ENCODE results near the gene PLB1.

The PLB1 gene

GRCh38 chr2:28628987-28629386 is 133.1 kb downstream of the PLB1 start:
- Histone ChIP-seq H3K9ac (ENCODE audit: insufficient read length) (no peak overlapping the region), H3K27ac (no peak overlapping the region), H3K36me3 (ENCODE audit: insufficient read depth, low read length) (no peaks in the 10 kb centered on the region), H3K4me3 (no peak overlapping the region), H3K9me3 (ENCODE audit: low read depth, low read length) (no peaks in the 10 kb centered on the region)
- DNase-seq (ENCODE audit: low read depth, low spot score): no peak
- no peak for TF ChIP-seq FOXP2 (optimal IDR thresholded peaks at IDR 0.05; ENCODE audit: control extremely low read depth, extremely low read length, insufficient read depth)
- TF ChIP-seq EZH2 (IDR thresholded peaks at IDR 0.05): no peak
- TF ChIP-seq POLR2AphosphoS5 (IDR thresholded peaks at IDR 0.05; ENCODE audit: borderline replicate concordance, low read depth, low read length): no peak

- H3K36me3 ChIP-seq (ENCODE audit: insufficient read depth, low read length): no peaks in the 10 kb centered on the region
- no peak overlapping the region for H3K27ac ChIP-seq
- TF ChIP-seq POLR2AphosphoS5 (IDR thresholded peaks at IDR 0.05; ENCODE audit: borderline replicate concordance, low read depth, low read length) (no peak), FOXP2 (optimal IDR thresholded peaks at IDR 0.05; ENCODE audit: control extremely low read depth, extremely low read length, insufficient read depth) (no peak)
- H3K9me3 ChIP-seq (ENCODE audit: low read depth, low read length): no peaks in the 10 kb centered on the region
- no peak overlapping the region for H3K4me3 ChIP-seq
- DNase-seq (ENCODE audit: low read depth, low spot score): no peak
- no peak overlapping the region for H3K9ac ChIP-seq (ENCODE audit: insufficient read length)
Observed at GRCh38 chr2:28629910-28630309, 134.1 kb downstream of the PLB1 start.

DNA sequence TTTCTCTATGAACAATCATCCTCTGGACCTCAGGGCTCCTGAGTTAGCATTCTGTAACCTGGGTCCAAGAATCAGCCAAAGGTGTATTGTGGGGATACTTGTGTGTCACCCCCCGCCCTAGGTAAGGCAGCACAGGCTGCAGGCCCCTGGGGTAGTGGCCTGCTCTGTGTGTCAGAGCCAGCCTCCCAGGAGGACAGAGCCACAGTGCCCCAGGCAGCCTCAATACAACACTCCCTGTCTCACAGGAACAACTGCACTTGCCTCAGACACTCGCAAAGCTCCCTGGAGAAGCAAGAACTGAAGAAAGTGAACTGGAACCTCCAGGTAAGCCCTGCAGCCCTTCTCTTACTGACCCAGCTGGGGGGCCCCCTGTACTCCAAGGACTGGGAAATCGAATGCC is 134.5 kb downstream of the PLB1 start:
- no peak for DNase-seq (ENCODE audit: low read depth, low spot score)
- no peaks in the 10 kb centered on the region for H3K9me3 ChIP-seq (ENCODE audit: low read depth, low read length)

GRCh38 chr2:28631514-28632206 is 135.8 kb downstream of the PLB1 start:
- Histone ChIP-seq H3K9ac (ENCODE audit: insufficient read length) (no peak overlapping the region), H3K27ac (no peak overlapping the region), H3K36me3 (ENCODE audit: insufficient read depth, low read length) (no peaks in the 10 kb centered on the region), H3K4me3 (no peak overlapping the region), H3K9me3 (ENCODE audit: low read depth, low read length) (no peaks in the 10 kb centered on the region)
- no peak for TF ChIP-seq FOXP2 (optimal IDR thresholded peaks at IDR 0.05; ENCODE audit: control extremely low read depth, extremely low read length, insufficient read depth)
- no peak for TF ChIP-seq EZH2 (IDR thresholded peaks at IDR 0.05)
- no peak for DNase-seq (ENCODE audit: low read depth, low spot score)

More for the DNA sequence above, 134.5 kb downstream of the PLB1 start:
- no peak overlapping the region for H3K27ac ChIP-seq
- TF ChIP-seq POLR2AphosphoS5 (IDR thresholded peaks at IDR 0.05; ENCODE audit: borderline replicate concordance, low read depth, low read length): no peak
- no peak for TF ChIP-seq EZH2 (IDR thresholded peaks at IDR 0.05)
- TF ChIP-seq FOXP2 (optimal IDR thresholded peaks at IDR 0.05; ENCODE audit: control extremely low read depth, extremely low read length, insufficient read depth): no peak
- H3K36me3 ChIP-seq (ENCODE audit: insufficient read depth, low read length): no peaks in the 10 kb centered on the region
- H3K9ac ChIP-seq (ENCODE audit: insufficient read length): no peak overlapping the region
- H3K4me3 ChIP-seq: no peak overlapping the region

- H3K9ac ChIP-seq (ENCODE audit: insufficient read length): no peak overlapping the region
- TF ChIP-seq POLR2AphosphoS5 (IDR thresholded peaks at IDR 0.05; ENCODE audit: borderline replicate concordance, low read depth, low read length) (no peak), EZH2 (IDR thresholded peaks at IDR 0.05) (no peak), FOXP2 (optimal IDR thresholded peaks at IDR 0.05; ENCODE audit: control extremely low read depth, extremely low read length, insufficient read depth) (no peak)
- H3K4me3 ChIP-seq: no peak overlapping the region
- DNase-seq (ENCODE audit: low read depth, low spot score): no peak
- H3K27ac ChIP-seq: no peak overlapping the region
- no peaks in the 10 kb centered on the region for H3K36me3 ChIP-seq (ENCODE audit: insufficient read depth, low read length)
- no peaks in the 10 kb centered on the region for H3K9me3 ChIP-seq (ENCODE audit: low read depth, low read length)
Observed at GRCh38 chr2:28632791-28633190, 136.9 kb downstream of the PLB1 start.

DNA sequence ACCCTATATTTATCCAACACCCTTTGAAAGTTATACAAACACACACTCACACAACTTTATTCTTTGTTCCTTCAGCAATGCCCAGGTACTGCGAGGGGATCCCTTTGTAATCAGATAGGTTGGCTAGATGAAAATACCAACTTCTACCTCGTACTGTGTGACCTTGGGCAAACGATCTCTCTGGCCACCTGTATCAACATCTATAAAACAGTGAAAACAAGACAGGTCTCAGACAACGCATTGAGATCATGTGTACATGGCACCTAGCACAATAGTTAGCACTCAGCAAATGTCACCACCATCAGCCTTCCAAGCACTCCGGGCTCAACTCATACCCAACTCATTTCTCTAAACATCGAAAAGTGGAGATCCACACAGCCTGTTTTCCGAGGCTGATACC is 137.3 kb downstream of the PLB1 start:
- Histone ChIP-seq H3K9me3 (ENCODE audit: low read depth, low read length) (no peaks in the 10 kb centered on the region), H3K4me3 (no peak overlapping the region), H3K27ac (no peak overlapping the region), H3K36me3 (ENCODE audit: insufficient read depth, low read length) (no peaks in the 10 kb centered on the region), H3K9ac (ENCODE audit: insufficient read length) (no peak overlapping the region)
- no peak for TF ChIP-seq POLR2AphosphoS5 (IDR thresholded peaks at IDR 0.05; ENCODE audit: borderline replicate concordance, low read depth, low read length)
- TF ChIP-seq EZH2 (IDR thresholded peaks at IDR 0.05): no peak
- no peak for DNase-seq (ENCODE audit: low read depth, low spot score)

DNA sequence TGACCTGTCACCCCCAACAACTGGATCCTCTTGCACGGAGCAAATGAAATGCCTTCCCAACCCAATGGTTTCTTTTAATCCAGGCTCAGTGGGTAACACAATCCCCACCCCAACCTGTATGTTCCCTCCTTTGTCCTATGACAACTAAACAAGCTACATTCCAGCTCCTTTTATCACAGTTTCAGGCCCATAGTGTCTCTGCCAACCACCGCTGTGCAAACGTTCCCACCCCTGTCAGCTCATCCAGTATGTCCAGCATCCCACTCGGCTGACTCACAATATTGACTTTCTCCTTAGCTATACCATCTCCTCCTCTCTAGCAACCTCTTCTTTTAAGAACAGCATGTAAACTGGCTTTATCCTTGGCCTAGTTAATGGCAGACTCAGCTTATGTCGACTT is 137.9 kb downstream of the PLB1 start:
- Histone ChIP-seq H3K36me3 (ENCODE audit: insufficient read depth, low read length) (no peaks in the 10 kb centered on the region), H3K9ac (ENCODE audit: insufficient read length) (no peak overlapping the region), H3K4me3 (no peak overlapping the region), H3K9me3 (ENCODE audit: low read depth, low read length) (no peaks in the 10 kb centered on the region), H3K27ac (no peak overlapping the region)
- no peak for TF ChIP-seq POLR2AphosphoS5 (IDR thresholded peaks at IDR 0.05; ENCODE audit: borderline replicate concordance, low read depth, low read length)
- TF ChIP-seq FOXP2 (optimal IDR thresholded peaks at IDR 0.05; ENCODE audit: control extremely low read depth, extremely low read length, insufficient read depth): no peak
- TF ChIP-seq EZH2 (IDR thresholded peaks at IDR 0.05): no peak
- DNase-seq (ENCODE audit: low read depth, low spot score): no peak

GRCh38 chr2:28635191-28635611 is 139.3 kb downstream of the PLB1 start:
- Histone ChIP-seq H3K27ac (no peak overlapping the region), H3K9me3 (ENCODE audit: low read depth, low read length) (no peaks in the 10 kb centered on the region), H3K4me3 (no peak overlapping the region), H3K36me3 (ENCODE audit: insufficient read depth, low read length) (no peaks in the 10 kb centered on the region), H3K9ac (ENCODE audit: insufficient read length) (no peak overlapping the region)
- TF ChIP-seq FOXP2 (optimal IDR thresholded peaks at IDR 0.05; ENCODE audit: control extremely low read depth, extremely low read length, insufficient read depth) (no peak), POLR2AphosphoS5 (IDR thresholded peaks at IDR 0.05; ENCODE audit: borderline replicate concordance, low read depth, low read length) (no peak), EZH2 (IDR thresholded peaks at IDR 0.05) (no peak)
- DNase-seq (ENCODE audit: low read depth, low spot score): no peak

- H3K4me3 ChIP-seq: no peak overlapping the region
- H3K9me3 ChIP-seq (ENCODE audit: low read depth, low read length): no peaks in the 10 kb centered on the region
- H3K9ac ChIP-seq (ENCODE audit: insufficient read length): no peak overlapping the region
- H3K27ac ChIP-seq: no peak overlapping the region
- DNase-seq (ENCODE audit: low read depth, low spot score): no peak
- H3K36me3 ChIP-seq (ENCODE audit: insufficient read depth, low read length): no peaks in the 10 kb centered on the region
- TF ChIP-seq EZH2 (IDR thresholded peaks at IDR 0.05) (no peak), FOXP2 (optimal IDR thresholded peaks at IDR 0.05; ENCODE audit: control extremely low read depth, extremely low read length, insufficient read depth) (no peak), POLR2AphosphoS5 (IDR thresholded peaks at IDR 0.05; ENCODE audit: borderline replicate concordance, low read depth, low read length) (no peak)
Observed at GRCh38 chr2:28636491-28636890, 140.6 kb downstream of the PLB1 start.
